Activated naive CD8-positive, alpha-beta T cell (primary cell): ENCODE measurements around the gene BAG2.

ENCODE experiments used
- H3K27ac Mint-ChIP-seq: one replicate; pipeline ENCODE4 v1.8.0; 2021; ENCODE audit warnings: mixed read lengths
- H3K27me3 Mint-ChIP-seq: one replicate; pipeline ENCODE4 v1.8.0; 2021; ENCODE audit warnings: mixed read lengths
- H3K36me3 Mint-ChIP-seq: one replicate; pipeline ENCODE4 v1.8.0; 2021; ENCODE audit warnings: mixed read lengths
- H3K4me1 Mint-ChIP-seq: one replicate; pipeline ENCODE4 v1.8.0; 2021; ENCODE audit warnings: low read depth, mixed read lengths
- H3K4me3 Mint-ChIP-seq: one replicate; pipeline ENCODE4 v1.8.0; 2021; ENCODE audit warnings: mild to moderate bottlenecking, mixed read lengths
- H3K9me3 Mint-ChIP-seq: one replicate; pipeline ENCODE4 v1.8.0; 2021; ENCODE audit warnings: low read depth, mixed read lengths

BAG2 gene

DNA sequence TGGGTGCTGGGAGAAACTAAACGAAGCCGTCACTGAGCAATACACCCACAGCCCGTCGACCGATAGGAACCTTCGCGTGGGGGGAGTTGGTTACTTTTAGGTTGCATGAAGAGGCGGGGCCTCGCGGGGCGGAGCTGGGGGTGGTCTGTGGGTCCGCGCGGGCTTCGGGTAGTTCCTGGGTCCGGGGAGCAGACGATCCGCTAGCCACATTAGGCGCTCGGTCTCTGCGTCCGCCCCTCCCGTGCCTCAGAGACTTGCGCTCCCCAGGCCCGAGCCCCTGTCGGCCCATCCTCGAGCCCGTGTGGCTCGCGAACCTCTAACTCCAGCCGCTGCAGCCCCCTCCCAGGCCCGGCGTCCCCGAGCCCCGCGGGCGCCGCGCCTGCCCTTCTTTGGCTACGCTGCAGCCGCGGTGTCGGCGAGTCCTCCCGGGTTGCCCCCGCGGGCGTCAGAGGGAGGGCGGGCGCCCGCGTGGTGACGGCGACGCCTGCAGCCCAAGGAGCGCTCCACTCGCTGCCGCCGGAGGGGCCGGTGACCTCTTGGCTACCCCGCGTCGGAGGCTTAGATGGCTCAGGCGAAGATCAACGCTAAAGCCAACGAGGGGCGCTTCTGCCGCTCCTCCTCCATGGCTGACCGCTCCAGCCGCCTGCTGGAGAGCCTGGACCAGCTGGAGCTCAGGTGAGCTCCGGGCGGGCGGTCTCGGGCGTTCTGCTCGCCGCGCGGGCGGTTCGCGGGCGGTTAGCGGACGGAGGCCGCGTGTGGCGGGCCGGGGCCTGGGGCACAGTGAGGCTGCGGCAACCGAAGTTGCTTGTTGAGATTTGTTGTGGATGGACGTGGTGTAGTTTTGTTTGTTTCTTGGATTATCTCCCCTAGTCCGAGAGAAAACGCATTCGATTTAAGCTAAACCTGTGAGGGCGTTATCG is at the start of gene BAG2:
BAG2 (plus strand) TSS at position 191 of the 920 bp plus-strand sequence; CDS start at position 563, 372 bp downstream.
- Mint-ChIP-seq H3K27ac (peak within 1 kb of the TSS; percentile 93), H3K4me1 (peaks cover 41% of the 10 kb centered on the region), H3K4me3 (peak within 1 kb of the TSS; percentile 91), H3K9me3 (no peaks in the 10 kb centered on the region), H3K27me3 (no peaks in the 10 kb centered on the region), H3K36me3 (no peaks in the 10 kb centered on the region)

DNA sequence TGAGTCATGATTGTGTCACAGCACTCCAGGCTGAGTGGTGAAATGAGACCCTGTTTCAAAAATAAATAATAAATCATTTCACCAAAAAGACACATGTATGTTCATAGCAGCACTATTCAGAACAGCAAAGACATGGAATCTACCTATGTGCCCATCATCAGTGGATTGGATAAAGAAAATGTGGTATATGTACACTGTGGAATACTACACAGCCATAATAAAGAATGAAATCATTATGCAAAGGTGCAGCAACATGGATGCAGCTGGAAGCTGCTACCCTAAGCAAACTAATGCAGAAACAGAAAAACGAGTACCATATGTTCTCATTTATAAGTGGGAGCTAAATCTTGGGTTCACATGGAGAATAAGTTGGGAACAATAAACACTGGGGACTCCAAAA is 49.0 kb upstream of the BAG2 start:
- no peak overlapping the region for H3K4me3 Mint-ChIP-seq
- peaks cover 14% of the 10 kb centered on the region for H3K4me1 Mint-ChIP-seq
- no peaks in the 10 kb centered on the region for H3K27me3 Mint-ChIP-seq
- no peak overlapping the region for H3K27ac Mint-ChIP-seq
- peaks cover 24% of the 10 kb centered on the region for H3K36me3 Mint-ChIP-seq
- no peaks in the 10 kb centered on the region for H3K9me3 Mint-ChIP-seq

DNA sequence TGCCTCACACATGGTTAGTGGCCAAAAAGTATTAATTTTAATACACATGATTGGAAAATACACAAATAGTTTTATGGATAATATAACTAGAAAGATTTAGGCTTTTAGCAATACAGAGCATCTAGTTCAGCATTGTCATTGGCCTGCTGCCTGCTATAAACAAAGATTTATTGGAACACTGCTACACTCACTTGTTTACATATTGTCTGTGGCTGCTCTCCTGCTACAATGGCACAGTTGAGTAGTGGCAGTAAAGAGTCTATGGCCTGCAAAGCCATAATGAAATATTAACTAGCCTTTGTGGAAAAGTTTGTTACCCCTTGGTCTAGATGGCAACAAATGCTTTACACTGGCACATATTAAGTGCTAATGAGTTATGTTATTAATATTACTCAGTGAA is 44.4 kb upstream of the BAG2 start:
- Mint-ChIP-seq H3K4me3 (no peak overlapping the region), H3K27ac (no peak overlapping the region), H3K4me1 (peaks cover 5% of the 10 kb centered on the region), H3K27me3 (no peaks in the 10 kb centered on the region), H3K36me3 (peaks cover 8% of the 10 kb centered on the region), H3K9me3 (no peaks in the 10 kb centered on the region)

DNA sequence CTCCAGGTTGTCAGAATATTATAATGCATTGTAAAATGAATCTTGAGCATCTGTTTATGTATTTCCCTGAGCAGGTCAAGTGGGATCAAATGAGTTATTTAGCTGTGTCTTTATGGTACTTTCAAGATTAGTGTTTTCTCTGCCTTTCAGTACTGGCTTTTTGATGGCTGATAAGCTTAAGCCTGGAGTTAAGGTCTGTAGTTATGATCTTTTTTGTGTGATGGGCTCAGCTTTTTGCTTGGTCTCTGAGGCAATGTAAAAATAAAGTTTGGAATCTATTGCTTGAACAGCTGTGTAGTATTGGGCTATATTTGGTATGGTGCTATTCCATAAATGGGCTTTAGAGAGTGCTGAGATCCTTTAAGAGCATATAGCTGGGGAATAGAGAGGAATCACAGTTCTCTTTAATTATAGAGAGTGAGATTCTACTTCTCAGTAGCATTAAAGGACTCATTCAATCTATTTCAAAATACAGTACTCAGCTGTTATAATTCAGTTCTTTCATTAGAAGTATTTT is 41.4 kb upstream of the BAG2 start:
- Mint-ChIP-seq H3K27me3 (no peaks in the 10 kb centered on the region), H3K4me3 (no peak overlapping the region), H3K27ac (no peak overlapping the region), H3K36me3 (peaks cover 8% of the 10 kb centered on the region), H3K4me1 (no peaks in the 10 kb centered on the region), H3K9me3 (no peaks in the 10 kb centered on the region)

DNA sequence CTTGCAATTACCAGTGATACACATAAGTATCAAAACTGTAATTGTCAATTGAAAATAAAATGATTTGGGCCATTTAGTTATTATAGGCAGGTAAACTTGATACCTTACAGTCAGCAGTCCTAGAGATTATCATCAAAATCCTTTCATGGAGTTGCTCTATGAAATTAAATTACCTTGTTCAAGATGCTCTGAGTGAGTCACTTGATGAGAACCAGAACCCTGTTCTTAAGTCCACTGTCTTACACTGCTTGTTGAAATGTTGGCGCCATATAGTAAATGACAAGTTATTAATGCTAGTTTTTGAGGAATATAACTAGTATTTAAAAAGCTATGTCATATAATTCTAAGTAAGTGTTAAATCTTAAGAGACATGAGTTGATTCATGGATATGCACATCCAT is 37.2 kb upstream of the BAG2 start:
- H3K27me3 Mint-ChIP-seq, result no peaks in the 10 kb centered on the region
- H3K27ac Mint-ChIP-seq, result no peak overlapping the region
- H3K36me3 Mint-ChIP-seq, result peaks cover 23% of the 10 kb centered on the region
- H3K9me3 Mint-ChIP-seq, result no peaks in the 10 kb centered on the region
- no peaks in the 10 kb centered on the region for H3K4me1 Mint-ChIP-seq
- H3K4me3 Mint-ChIP-seq, result no peak overlapping the region

DNA sequence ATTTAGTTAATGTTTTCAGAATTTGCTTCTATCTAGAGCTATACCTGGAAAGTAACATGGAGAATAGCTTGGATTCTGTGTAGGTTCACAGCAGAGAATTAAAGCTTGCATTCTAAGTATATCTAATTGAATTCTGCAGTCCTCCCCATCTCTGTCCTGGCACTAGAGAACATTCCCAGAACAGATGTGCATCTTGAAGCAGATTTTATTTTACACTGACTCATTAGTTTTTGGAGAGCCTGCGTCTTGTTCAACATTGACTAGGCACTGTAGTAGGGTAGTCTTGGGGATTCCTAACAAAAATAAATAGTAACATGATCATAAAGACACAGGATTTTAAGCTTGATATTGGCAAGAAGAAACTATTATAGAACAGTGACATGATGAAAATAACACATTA is 36.2 kb upstream of the BAG2 start:
- Mint-ChIP-seq H3K4me3 (no peak overlapping the region), H3K9me3 (no peaks in the 10 kb centered on the region), H3K27ac (no peak overlapping the region), H3K27me3 (no peaks in the 10 kb centered on the region), H3K4me1 (no peaks in the 10 kb centered on the region), H3K36me3 (peaks cover 23% of the 10 kb centered on the region)

DNA sequence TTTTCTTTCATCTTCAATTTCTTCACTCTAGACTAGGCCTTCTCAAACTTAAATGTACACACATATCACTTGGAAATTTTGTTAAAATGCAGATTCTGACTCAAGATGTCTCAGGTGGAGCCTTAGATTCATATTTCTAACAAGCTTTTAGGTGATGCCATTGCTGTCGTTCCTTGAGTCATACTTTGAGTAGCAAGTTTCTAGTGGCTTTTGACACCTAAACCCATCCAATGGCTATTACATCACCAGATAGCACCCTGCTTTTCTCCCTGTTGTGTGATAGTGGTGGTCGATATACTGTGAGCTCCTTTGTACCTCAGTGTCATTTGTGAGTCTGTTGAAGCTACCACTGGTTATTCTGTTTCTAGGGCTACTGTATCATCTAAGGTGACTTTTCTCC is 34.8 kb upstream of the BAG2 start:
- no peak overlapping the region for H3K4me3 Mint-ChIP-seq
- H3K4me1 Mint-ChIP-seq, result no peaks in the 10 kb centered on the region
- peaks cover 36% of the 10 kb centered on the region for H3K36me3 Mint-ChIP-seq
- no peaks in the 10 kb centered on the region for H3K27me3 Mint-ChIP-seq
- H3K9me3 Mint-ChIP-seq, result no peaks in the 10 kb centered on the region
- no peak overlapping the region for H3K27ac Mint-ChIP-seq

DNA sequence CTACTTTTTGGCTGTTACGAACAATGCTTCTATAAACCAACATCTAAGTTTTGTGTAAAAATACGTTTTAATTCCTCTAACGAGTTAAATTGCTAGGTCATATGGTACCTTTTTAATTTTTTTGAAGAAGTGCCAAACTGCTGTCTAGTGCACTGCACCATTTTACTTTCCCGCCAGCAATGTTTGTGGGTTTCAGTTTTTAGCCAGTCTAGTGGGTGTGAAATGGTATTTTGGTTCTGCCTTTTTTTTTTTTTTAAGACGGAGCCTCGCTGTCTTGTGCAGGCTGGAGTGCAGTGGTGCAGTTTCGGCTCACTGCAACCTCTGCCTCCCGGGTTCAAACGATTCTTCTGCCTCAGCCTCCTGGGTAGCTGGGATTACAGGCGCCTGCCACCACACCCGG is 34.1 kb upstream of the BAG2 start:
- no peak overlapping the region for H3K27ac Mint-ChIP-seq
- no peaks in the 10 kb centered on the region for H3K9me3 Mint-ChIP-seq
- peaks cover 41% of the 10 kb centered on the region for H3K36me3 Mint-ChIP-seq
- H3K27me3 Mint-ChIP-seq, result no peaks in the 10 kb centered on the region
- H3K4me3 Mint-ChIP-seq, result no peak overlapping the region
- H3K4me1 Mint-ChIP-seq, result no peaks in the 10 kb centered on the region

DNA sequence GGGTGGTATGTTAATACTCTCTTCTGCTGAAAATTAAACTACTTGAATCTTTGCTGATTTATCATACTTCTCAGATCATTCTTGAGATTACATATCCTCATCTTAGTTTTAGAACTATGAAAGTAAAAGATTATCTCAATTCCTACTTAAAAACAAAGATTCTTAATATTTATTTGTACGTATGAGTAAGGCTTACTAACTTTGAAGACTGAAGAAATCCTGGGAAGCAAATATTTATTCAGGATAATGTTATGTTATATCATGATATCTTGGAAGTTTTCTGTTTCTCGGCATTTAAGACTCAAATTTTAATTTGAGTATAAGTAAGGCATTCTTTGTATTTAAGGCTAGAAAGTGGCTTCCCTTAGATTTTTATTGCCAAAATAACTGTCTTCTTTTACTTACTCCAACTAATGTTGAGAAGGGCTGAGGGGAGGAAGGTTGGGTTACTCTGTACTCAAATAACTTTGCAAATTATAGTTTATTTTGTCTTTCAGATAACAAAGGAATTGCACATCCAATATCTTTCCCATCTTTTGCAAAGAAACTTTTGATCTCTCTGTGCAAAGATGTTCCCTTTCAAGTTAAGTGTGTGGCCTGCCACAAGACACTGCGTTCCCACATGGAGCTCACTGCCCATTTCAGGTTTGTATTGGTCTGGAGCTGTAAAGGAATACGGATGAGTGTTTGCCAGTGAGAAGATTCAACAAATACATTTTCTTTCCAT is 30.5 kb upstream of the BAG2 start:
- no peak overlapping the region for H3K27ac Mint-ChIP-seq
- H3K4me3 Mint-ChIP-seq, result no peak overlapping the region
- peaks cover 48% of the 10 kb centered on the region for H3K36me3 Mint-ChIP-seq
- no peaks in the 10 kb centered on the region for H3K9me3 Mint-ChIP-seq
- no peaks in the 10 kb centered on the region for H3K4me1 Mint-ChIP-seq
- H3K27me3 Mint-ChIP-seq, result no peaks in the 10 kb centered on the region

DNA sequence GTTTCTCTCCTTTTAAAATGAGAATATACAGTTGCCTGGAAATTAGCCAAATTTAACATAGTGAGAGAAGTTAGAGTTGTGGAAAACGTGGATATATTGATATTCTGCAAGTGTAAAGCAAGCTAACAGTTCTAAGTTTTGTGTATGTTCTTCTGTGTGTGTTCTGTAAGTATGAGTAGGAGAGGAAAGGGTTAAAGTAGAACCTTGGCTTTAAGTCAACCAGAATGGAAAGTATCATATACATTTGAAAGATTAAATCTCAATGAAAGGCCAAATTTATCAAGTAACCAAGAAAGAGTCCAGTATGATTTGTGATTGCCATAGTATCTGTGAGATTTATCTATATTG is 30.0 kb upstream of the BAG2 start:
- H3K27me3 Mint-ChIP-seq, result no peaks in the 10 kb centered on the region
- H3K36me3 Mint-ChIP-seq, result peaks cover 44% of the 10 kb centered on the region
- no peak overlapping the region for H3K4me3 Mint-ChIP-seq
- H3K27ac Mint-ChIP-seq, result no peak overlapping the region
- peaks cover 2% of the 10 kb centered on the region for H3K4me1 Mint-ChIP-seq
- no peaks in the 10 kb centered on the region for H3K9me3 Mint-ChIP-seq

DNA sequence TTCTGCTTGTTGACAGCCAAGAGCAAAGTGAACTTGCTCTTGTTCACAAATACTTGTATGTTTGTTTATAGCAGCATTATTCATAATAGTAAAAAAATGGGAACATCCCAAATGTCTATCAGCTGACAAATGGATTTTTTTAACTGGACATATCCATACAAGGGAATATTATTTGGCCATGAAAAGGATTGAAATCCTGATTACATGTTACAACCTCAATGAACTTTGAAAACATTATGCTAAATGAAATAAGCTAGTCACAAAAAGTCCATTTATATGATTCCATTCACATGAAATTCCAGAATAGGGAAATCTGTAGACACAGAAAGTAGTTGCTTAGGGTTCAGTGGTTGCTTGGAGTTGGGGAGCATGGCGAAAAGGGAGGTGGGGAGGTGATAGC is 28.4 kb upstream of the BAG2 start:
- Mint-ChIP-seq H3K27me3 (no peaks in the 10 kb centered on the region), H3K36me3 (peaks cover 47% of the 10 kb centered on the region), H3K4me1 (peaks cover 15% of the 10 kb centered on the region), H3K27ac (no peak overlapping the region), H3K9me3 (no peaks in the 10 kb centered on the region), H3K4me3 (no peak overlapping the region)

DNA sequence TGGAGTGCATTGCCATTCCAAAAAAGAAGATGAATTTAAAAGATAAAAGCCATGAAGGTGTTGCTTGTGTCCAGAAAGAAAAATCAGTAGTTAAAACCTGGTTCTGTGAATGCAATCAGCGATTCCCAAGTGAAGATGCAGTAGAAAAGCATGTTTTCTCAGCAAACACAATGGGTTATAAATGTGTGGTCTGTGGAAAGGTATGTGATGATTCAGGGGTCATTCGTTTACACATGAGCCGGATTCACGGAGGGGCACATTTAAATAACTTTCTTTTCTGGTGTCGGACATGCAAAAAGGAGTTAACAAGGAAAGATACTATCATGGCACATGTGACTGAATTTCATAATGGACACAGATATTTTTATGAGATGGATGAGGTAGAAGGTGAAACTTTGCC is 24.7 kb upstream of the BAG2 start:
- Mint-ChIP-seq H3K4me1 (peaks cover 15% of the 10 kb centered on the region), H3K36me3 (peaks cover 31% of the 10 kb centered on the region), H3K27ac (no peak overlapping the region), H3K27me3 (no peaks in the 10 kb centered on the region), H3K4me3 (no peak overlapping the region), H3K9me3 (no peaks in the 10 kb centered on the region)

DNA sequence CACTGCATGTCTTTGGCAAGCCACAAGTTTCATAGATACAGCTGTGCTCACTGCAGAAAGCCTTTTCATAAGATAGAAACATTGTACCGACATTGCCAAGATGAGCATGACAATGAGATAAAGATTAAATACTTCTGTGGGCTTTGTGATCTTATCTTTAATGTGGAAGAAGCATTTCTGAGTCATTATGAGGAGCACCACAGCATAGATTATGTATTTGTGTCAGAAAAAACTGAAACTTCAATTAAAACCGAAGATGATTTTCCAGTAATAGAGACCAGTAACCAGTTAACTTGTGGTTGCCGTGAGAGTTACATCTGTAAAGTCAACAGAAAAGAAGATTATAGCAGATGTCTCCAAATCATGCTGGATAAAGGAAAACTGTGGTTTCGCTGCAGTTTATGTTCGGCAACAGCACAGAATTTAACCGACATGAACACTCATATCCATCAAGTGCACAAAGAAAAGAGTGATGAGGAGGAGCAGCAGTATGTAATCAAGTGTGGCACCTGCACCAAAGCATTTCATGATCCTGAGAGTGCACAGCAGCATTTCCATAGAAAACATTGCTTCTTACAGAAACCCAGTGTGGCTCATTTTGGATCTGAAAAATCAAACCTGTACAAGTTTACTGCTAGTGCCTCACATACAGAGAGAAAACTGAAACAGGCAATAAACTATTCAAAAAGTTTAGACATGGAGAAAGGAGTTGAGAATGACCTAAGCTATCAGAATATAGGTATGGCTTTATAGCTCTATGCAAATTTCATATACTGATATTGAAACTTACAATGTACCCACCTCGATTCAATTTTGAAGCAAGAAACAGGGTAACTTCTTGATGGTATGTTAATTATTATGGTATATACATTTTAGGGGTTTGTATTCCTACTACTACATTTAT is 23.9 kb upstream of the BAG2 start:
- Mint-ChIP-seq H3K27ac (peak overlapping the region; percentile 77), H3K36me3 (peaks cover 28% of the 10 kb centered on the region), H3K9me3 (no peaks in the 10 kb centered on the region), H3K27me3 (no peaks in the 10 kb centered on the region), H3K4me1 (peaks cover 15% of the 10 kb centered on the region), H3K4me3 (no peak overlapping the region)

DNA sequence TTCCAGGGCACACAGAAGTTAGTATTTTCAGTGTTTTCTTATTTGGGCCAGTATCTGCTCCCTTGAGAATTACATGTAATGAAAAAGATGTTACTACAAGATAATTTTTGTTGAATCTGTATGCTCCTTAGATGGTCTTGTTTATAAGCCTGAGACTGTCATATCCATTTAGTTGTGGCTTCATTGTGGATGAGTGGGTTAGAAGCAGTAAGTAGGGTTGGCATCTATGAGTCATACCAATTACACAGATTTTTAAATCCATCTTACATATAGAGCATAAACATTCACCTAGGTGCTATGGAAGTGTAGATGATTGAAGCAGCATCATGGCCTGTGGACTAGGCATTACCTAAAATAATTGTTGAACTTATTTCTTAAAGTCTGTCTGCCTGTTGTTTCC is 13.5 kb upstream of the BAG2 start:
- Mint-ChIP-seq H3K9me3 (no peaks in the 10 kb centered on the region), H3K27ac (no peak overlapping the region), H3K4me1 (peaks cover 4% of the 10 kb centered on the region)

More for the DNA sequence above, 13.5 kb upstream of the BAG2 start:
- Mint-ChIP-seq H3K4me3 (no peak overlapping the region), H3K36me3 (peaks cover 20% of the 10 kb centered on the region), H3K27me3 (no peaks in the 10 kb centered on the region)
